ENCODE results near the gene ZIC4. TPM values are rescaled to one million over a fixed set of nuclear protein-coding genes. Genes with fewer than 3 reads are reported as not detected.

Gene ZIC4
- polyA plus RNA-seq, 1 of the 3 experiments (the other 2 are of a cell fraction), result 1.3 TPM

DNA sequence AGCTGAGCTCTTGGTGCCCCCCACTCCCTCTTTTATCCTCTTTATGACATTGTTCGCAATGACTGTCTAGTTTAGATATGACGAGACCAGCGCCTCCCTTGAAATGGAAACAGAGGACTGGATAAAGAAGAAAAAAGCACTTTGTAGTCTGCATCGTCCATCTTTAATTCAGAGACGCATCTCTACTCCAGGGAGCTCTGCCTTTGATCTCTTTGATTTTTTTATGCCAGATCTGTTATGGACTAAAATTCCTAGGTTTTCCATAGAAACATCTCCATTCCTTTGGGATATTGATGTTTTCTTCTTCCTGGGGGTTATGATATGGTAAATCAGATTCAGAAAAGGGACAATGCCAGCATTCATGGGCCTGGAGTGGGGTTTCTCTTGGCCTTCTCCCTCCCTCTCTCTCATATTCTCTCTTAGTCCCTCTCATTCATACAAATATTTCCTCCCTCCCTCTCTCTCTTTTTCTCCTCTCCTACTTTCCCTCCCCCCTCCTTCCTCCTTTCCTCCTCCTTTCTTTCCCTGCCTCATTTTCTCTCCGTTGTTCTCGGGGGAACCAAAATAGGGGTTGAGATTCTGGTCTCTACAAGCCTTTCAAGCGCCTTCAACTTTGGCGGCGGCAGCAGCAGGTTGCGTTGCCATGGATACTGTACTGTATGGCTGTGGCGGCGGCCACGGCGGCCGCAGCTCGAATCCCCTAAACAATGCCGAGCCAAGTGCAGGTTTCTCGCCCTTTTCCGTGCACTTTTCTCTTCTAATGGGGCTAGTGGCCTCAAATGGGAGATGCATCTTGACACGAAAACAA, 45.5 kb downstream of the ZIC4 start (continued):
- TF ChIP-seq, protein P1, sequence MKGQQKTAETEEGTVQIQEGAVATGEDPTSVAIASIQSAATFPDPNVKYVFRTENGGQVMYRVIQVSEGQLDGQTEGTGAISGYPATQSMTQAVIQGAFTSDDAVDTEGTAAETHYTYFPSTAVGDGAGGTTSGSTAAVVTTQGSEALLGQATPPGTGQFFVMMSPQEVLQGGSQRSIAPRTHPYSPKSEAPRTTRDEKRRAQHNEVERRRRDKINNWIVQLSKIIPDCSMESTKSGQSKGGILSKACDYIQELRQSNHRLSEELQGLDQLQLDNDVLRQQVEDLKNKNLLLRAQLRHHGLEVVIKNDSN (IDR thresholded peaks at IDR 0.05; ENCODE audit: borderline replicate concordance, low read depth), result no peak
- TF ChIP-seq, protein P2, sequence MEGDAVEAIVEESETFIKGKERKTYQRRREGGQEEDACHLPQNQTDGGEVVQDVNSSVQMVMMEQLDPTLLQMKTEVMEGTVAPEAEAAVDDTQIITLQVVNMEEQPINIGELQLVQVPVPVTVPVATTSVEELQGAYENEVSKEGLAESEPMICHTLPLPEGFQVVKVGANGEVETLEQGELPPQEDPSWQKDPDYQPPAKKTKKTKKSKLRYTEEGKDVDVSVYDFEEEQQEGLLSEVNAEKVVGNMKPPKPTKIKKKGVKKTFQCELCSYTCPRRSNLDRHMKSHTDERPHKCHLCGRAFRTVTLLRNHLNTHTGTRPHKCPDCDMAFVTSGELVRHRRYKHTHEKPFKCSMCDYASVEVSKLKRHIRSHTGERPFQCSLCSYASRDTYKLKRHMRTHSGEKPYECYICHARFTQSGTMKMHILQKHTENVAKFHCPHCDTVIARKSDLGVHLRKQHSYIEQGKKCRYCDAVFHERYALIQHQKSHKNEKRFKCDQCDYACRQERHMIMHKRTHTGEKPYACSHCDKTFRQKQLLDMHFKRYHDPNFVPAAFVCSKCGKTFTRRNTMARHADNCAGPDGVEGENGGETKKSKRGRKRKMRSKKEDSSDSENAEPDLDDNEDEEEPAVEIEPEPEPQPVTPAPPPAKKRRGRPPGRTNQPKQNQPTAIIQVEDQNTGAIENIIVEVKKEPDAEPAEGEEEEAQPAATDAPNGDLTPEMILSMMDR (IDR thresholded peaks at IDR 0.05), result no peak
- TF ChIP-seq NRF1 (IDR thresholded peaks at IDR 0.05; ENCODE audit: low read depth, low read length), result no peak

DNA sequence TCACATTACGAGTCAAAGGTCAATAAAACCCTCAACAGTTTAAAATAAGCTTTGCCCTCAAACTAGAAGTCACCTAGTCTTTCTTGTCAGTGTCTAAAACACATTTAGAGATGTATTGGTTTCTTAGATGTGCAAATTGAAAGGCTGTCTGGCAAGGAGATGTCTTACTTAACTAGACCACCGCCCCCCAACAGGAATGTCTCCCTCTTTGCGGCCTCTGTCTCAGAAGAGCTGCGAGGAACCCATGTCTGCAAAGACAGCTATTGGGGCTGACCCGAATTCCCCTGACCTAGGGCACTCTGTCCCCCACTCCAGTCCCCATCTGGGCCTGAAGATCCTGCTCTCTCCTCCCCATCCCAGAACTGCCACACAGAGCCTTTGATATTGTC, 46.3 kb downstream of the ZIC4 start:
- H3K36me3 ChIP-seq (replicated peaks in 1 of 2; ENCODE audit: control insufficient read depth in 1 of 2, insufficient read depth in 2 of 2, low read length in 1 of 2), result no peaks in the 10 kb centered on the region
- H3K4me3 ChIP-seq (ENCODE audit: low read depth in 2 of 2, low read length in 1 of 2), result no peak overlapping the region
- H4K20me1 ChIP-seq (ENCODE audit: insufficient read depth), result no peaks in the 10 kb centered on the region
- H3K27ac ChIP-seq (ENCODE audit: low read depth in 2 of 2, low read length in 1 of 2), result no peak overlapping the region
- POLR2A ChIA-PET, result no interaction called here
- TF ChIP-seq TCF12 (IDR thresholded peaks at IDR 0.05) (no peak), TAF1 (IDR thresholded peaks at IDR 0.05; ENCODE audit: borderline replicate concordance, low read depth, low read length) (no peak), SMC3 (IDR thresholded peaks at IDR 0.05; ENCODE audit: low read depth, low read length) (no peak), MEF2A (IDR thresholded peaks at IDR 0.05; ENCODE audit: borderline replicate concordance, low read depth) (no peak), EP300 (IDR thresholded peaks at IDR 0.05; ENCODE audit: borderline replicate concordance in 1 of 2, low read depth in 1 of 2, low read length in 1 of 2) (no peak), EZH2phosphoT487 (IDR thresholded peaks at IDR 0.05; ENCODE audit: borderline replicate concordance, low read depth) (no peak)
- TF ChIP-seq, protein P3, sequence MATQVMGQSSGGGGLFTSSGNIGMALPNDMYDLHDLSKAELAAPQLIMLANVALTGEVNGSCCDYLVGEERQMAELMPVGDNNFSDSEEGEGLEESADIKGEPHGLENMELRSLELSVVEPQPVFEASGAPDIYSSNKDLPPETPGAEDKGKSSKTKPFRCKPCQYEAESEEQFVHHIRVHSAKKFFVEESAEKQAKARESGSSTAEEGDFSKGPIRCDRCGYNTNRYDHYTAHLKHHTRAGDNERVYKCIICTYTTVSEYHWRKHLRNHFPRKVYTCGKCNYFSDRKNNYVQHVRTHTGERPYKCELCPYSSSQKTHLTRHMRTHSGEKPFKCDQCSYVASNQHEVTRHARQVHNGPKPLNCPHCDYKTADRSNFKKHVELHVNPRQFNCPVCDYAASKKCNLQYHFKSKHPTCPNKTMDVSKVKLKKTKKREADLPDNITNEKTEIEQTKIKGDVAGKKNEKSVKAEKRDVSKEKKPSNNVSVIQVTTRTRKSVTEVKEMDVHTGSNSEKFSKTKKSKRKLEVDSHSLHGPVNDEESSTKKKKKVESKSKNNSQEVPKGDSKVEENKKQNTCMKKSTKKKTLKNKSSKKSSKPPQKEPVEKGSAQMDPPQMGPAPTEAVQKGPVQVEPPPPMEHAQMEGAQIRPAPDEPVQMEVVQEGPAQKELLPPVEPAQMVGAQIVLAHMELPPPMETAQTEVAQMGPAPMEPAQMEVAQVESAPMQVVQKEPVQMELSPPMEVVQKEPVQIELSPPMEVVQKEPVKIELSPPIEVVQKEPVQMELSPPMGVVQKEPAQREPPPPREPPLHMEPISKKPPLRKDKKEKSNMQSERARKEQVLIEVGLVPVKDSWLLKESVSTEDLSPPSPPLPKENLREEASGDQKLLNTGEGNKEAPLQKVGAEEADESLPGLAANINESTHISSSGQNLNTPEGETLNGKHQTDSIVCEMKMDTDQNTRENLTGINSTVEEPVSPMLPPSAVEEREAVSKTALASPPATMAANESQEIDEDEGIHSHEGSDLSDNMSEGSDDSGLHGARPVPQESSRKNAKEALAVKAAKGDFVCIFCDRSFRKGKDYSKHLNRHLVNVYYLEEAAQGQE (IDR thresholded peaks at IDR 0.05; ENCODE audit: low read depth, low read length), result no peak
- CTCF ChIA-PET, result interaction anchor here (0.9 to 2.4 kb wide), 3 partner anchors 10 to 718 kb away, joined by 3 to 9 read pairs (median 9); no protein-coding TSS in a partner anchor
- no peaks in the 10 kb centered on the region for H3K79me2 ChIP-seq (ENCODE audit: insufficient read depth)
- H3F3A ChIP-seq (replicated peaks; ENCODE audit: insufficient read depth), result no peaks in the 10 kb centered on the region
- no peaks in the 10 kb centered on the region for H3K9me2 ChIP-seq
- H3K9ac ChIP-seq, result no peak overlapping the region
- no peak for DNase-seq
- WGBS (ENCODE audit: low lambda C conversion rate), result 38% methylated on average over 4 of the region's 5 CpGs
- peaks cover 0 to 2% of the 10 kb centered on the region in 2 experiments; a peak in 1 of 4 replicates for H3K4me1 ChIP-seq (ENCODE audit: control insufficient read depth in 1 of 2, insufficient read depth in 2 of 2, low read depth in 1 of 2, low read length in 1 of 2)
- H3K4me2 ChIP-seq, result no peak overlapping the region
- no peaks in the 10 kb centered on the region for H3K9me3 ChIP-seq
- H3K27me3 ChIP-seq (ENCODE audit: insufficient read depth), result peaks cover 61% of the 10 kb centered on the region
- no peak overlapping the region for H2AFZ ChIP-seq (ENCODE audit: low read depth)
